Muscle layer of colon (tissue), 2 donors: ENCODE results near the gene METTL26.

Experiments
- H3K27ac ChIP-seq: one replicate; pipeline ENCODE4 v1.7.0; 2013; ENCODE audit warnings: low read depth, mild to moderate bottlenecking, low read length, moderate library complexity
- H3K27me3 ChIP-seq, 2 donors: one replicate each; pipeline ENCODE4 v1.7.0; 2013; ENCODE audit warnings: low read length in 2 of 2, mild to moderate bottlenecking in 2 of 2; ENCODE audit not compliant: insufficient read depth in 2 of 2, control insufficient read depth in 1 of 2
- H3K36me3 ChIP-seq: one replicate; pipeline ENCODE4 v1.7.0; 2013; ENCODE audit warnings: mild to moderate bottlenecking, low read length; ENCODE audit not compliant: insufficient read depth
- H3K4me1 ChIP-seq: one replicate; pipeline ENCODE4 v1.7.0; 2013; ENCODE audit warnings: mild to moderate bottlenecking, low read length; ENCODE audit not compliant: insufficient read depth
- H3K4me3 ChIP-seq, 2 donors: one replicate each; pipeline ENCODE4 v1.7.0; 2013; ENCODE audit warnings: low read length in 2 of 2, low read depth in 1 of 2, mild to moderate bottlenecking in 1 of 2, moderate library complexity in 1 of 2
- H3K9ac ChIP-seq: one replicate; pipeline ENCODE4 v1.7.0; 2013; ENCODE audit warnings: low read length
- H3K9me3 ChIP-seq: one replicate; pipeline ENCODE4 v1.7.0; 2013; ENCODE audit warnings: mild to moderate bottlenecking, low read length
- donor health status: abdominal sarcoma.
- donor health status: Adenocarcinoma of cecum.

METTL26 gene

GRCh38 chr16:662095-662494, 26.0 kb upstream of the METTL26 start:
- H3K27me3 ChIP-seq = no peaks in the 10 kb centered on the region
- H3K9me3 ChIP-seq = no peaks in the 10 kb centered on the region
- H3K9ac ChIP-seq = no peak overlapping the region
- H3K4me1 ChIP-seq = peaks cover 11% of the 10 kb centered on the region
- H3K4me3 ChIP-seq = no peak overlapping the region
- no peaks in the 10 kb centered on the region for H3K36me3 ChIP-seq
- H3K27ac ChIP-seq = no peak overlapping the region

- no peaks in the 10 kb centered on the region for H3K36me3 ChIP-seq
- no peak overlapping the region for H3K9ac ChIP-seq
- peaks cover 11% of the 10 kb centered on the region for H3K4me1 ChIP-seq
- H3K4me3 ChIP-seq = no peak overlapping the region
- no peaks in the 10 kb centered on the region for H3K9me3 ChIP-seq
- no peaks in the 10 kb centered on the region for H3K27me3 ChIP-seq
- peak overlapping the region; percentile 52 for H3K27ac ChIP-seq
Observed at GRCh38 chr16:661184-661821, 25.2 kb upstream of the METTL26 start.

DNA sequence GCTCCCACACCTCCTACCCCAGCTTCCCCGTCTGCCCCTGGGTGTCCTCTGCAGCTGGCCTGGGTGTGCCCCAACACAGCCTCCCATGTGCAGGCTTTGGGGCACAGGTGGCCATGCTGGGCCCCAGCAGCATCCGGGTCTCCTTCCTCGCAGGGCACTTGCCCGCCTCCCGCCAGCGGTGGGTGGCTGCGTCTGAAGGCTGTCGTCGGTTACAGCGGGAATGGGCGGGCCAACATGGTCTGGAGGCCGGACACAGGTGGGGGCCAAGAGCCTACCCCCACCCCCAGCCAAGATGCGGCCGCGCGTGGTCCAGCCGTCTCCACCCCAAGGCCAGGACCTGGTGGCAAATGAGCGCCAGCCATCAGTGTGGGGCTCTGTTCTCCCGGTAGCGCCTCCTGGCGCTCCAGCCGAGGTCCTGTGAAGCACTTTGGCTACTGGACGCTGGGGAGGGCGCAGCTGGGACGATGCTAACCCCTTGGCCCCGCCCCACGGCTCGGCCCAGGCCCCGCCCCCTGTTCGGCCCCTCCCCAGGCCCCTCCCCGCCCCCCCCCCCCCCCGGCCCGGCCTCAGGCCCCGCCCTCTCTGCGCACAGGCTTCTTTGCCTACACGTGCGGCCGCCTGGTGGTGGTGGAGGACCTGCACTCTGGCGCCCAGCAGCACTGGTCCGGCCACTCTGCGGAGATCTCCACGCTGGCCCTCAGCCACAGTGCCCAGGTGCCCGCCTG, 24.5 kb upstream of the METTL26 start:
- Histone ChIP-seq H3K9me3 (no peaks in the 10 kb centered on the region), H3K4me1 (peaks cover 11% of the 10 kb centered on the region), H3K9ac (no peak overlapping the region), H3K4me3 (peak overlapping the region in 1 of 2 donors; percentile 21), H3K36me3 (no peaks in the 10 kb centered on the region), H3K27me3 (no peaks in the 10 kb centered on the region), H3K27ac (peak overlapping the region; percentile 82)

DNA sequence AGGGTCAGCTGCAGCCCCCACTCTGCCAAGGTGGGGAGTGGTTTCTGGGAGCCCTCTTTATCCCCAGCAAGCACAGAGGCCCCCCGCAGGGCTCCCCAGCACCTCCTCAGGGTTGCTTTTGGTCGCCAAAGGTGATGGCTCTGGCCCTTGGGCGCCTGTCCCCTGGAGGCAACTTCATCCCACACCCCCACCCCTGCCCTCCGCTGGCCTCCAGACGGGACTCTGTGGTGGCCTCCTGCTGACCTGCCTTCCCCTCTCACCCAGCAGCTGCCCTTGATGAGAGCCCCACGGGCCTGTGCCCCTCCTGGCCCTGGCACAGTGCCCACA, 24.0 kb upstream of the METTL26 start:
- Histone ChIP-seq H3K4me1 (peaks cover 11% of the 10 kb centered on the region), H3K27me3 (no peaks in the 10 kb centered on the region), H3K27ac (peak overlapping the region; percentile 82), H3K9ac (no peak overlapping the region), H3K9me3 (no peaks in the 10 kb centered on the region), H3K4me3 (peak overlapping the region in 1 of 2 donors; percentile 21), H3K36me3 (no peaks in the 10 kb centered on the region)

- Histone ChIP-seq H3K36me3 (no peaks in the 10 kb centered on the region), H3K27ac (no peak overlapping the region)
Observed at GRCh38 chr16:659618-660017, 23.5 kb upstream of the METTL26 start.

DNA sequence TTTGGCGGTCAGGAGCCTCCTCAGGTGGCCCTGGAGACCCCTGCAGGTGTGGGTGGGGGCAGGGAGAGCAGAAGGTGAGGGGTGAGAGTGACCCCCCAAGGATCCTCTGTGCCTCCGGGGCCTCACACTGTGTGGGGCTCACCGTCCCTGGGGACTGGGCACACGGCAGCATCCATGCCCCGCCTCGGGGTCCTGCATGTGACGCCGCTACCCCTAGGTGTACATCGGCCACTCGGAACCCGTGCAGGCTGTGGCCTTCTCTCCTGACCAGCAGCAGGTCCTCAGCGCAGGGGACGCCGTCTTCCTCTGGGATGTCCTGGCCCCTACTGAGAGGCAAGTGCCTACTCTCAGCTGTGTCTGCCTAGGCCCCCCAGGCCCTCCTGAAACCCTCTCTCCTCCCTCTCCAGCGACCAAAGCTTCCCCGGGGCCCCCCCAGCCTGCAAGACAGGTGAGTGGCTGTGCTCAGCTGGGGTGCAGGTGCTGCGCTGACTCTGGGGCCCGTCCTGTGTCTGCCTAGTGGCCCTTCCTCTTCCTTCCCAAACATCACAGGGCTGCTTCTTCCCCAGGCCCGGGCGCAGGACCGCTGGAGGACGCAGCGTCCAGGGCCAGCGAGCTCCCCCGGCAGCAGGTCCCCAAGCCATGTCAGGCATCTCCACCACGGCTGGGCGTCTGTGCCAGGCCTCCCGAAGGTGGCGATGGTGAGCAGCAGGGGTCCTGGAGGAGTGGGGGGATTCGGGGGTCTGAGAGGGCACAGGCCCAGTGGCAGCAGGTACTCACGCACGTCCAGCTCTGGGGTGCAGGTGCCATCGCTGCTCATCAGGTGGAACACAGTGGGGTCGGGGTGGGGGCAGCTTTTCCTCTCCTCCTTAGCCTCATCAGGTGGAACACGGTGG, 22.8 kb upstream of the METTL26 start:
- Histone ChIP-seq H3K9me3 (no peaks in the 10 kb centered on the region), H3K27ac (no peak overlapping the region), H3K4me3 (no peak overlapping the region), H3K4me1 (peaks cover 11% of the 10 kb centered on the region), H3K36me3 (no peaks in the 10 kb centered on the region), H3K27me3 (no peaks in the 10 kb centered on the region), H3K9ac (no peak overlapping the region)

More at GRCh38 chr16:659618-660017, 23.5 kb upstream of the METTL26 start:
- Histone ChIP-seq H3K9me3 (no peaks in the 10 kb centered on the region), H3K4me3 (no peak overlapping the region), H3K4me1 (peaks cover 11% of the 10 kb centered on the region), H3K9ac (no peak overlapping the region), H3K27me3 (no peaks in the 10 kb centered on the region)

GRCh38 chr16:657487-657886, 21.4 kb upstream of the METTL26 start:
- no peaks in the 10 kb centered on the region for H3K36me3 ChIP-seq
- H3K9me3 ChIP-seq = no peaks in the 10 kb centered on the region
- H3K27ac ChIP-seq = no peak overlapping the region
- no peak overlapping the region for H3K9ac ChIP-seq
- H3K27me3 ChIP-seq = no peaks in the 10 kb centered on the region
- peaks cover 11% of the 10 kb centered on the region for H3K4me1 ChIP-seq
- H3K4me3 ChIP-seq = no peak overlapping the region

GRCh38 chr16:654034-654433, 17.9 kb upstream of the METTL26 start:
- Histone ChIP-seq H3K27me3 (no peaks in the 10 kb centered on the region), H3K36me3 (no peaks in the 10 kb centered on the region), H3K9me3 (no peaks in the 10 kb centered on the region), H3K4me1 (peaks cover 9% of the 10 kb centered on the region), H3K9ac (no peak overlapping the region), H3K27ac (no peak overlapping the region), H3K4me3 (no peak overlapping the region)

GRCh38 chr16:652454-653305, 16.6 kb upstream of the METTL26 start:
- Histone ChIP-seq H3K9ac (no peak overlapping the region), H3K27me3 (no peaks in the 10 kb centered on the region), H3K36me3 (no peaks in the 10 kb centered on the region)

DNA sequence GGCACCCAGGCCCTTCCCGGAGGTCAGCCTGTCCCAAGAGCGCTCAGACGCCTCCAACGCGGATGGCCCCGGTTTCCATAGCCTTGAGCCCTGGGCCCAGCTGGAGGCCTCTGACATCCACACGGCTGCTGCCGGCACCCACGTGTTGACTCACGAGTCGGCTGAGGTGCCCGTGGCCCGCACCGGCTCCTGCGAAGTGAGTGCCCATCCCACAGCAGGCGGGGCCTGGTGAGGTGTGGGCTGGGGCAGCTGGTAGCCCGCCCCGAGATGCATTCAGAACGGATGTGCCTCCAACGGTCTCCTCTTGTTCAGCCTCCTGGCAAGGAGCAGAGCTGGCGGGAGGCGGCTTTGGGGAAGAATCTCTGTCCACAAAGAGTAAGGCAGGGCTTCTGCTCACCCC, 15.7 kb upstream of the METTL26 start:
- Histone ChIP-seq H3K27me3 (no peaks in the 10 kb centered on the region), H3K36me3 (no peaks in the 10 kb centered on the region), H3K27ac (no peak overlapping the region), H3K4me1 (peaks cover 25% of the 10 kb centered on the region), H3K4me3 (no peak overlapping the region), H3K9me3 (no peaks in the 10 kb centered on the region), H3K9ac (no peak overlapping the region)

More at GRCh38 chr16:652454-653305, 16.6 kb upstream of the METTL26 start:
- no peak overlapping the region for H3K4me3 ChIP-seq
- no peaks in the 10 kb centered on the region for H3K9me3 ChIP-seq
- no peak overlapping the region for H3K27ac ChIP-seq
- H3K4me1 ChIP-seq = peaks cover 18% of the 10 kb centered on the region

GRCh38 chr16:649631-650030, 13.5 kb upstream of the METTL26 start:
- no peaks in the 10 kb centered on the region for H3K27me3 ChIP-seq
- H3K9ac ChIP-seq = no peak overlapping the region
- no peaks in the 10 kb centered on the region for H3K9me3 ChIP-seq
- H3K27ac ChIP-seq = peak overlapping the region; percentile 92
- no peaks in the 10 kb centered on the region for H3K36me3 ChIP-seq
- peak overlapping the region; percentile 86 to 95 for H3K4me3 ChIP-seq
- H3K4me1 ChIP-seq = peaks cover 27% of the 10 kb centered on the region
